Spleen (tissue), 7 donors: ENCODE data around the gene KIF25.

Experiments used
- CTCF ChIP-seq, 11 experiments: fragments of 200-600 bp in 7 of 11; fragments of 450-650 bp in 4 of 11; sonication (generic) in 4 of 11; IDR thresholded peaks in 8 of 11; conservative IDR thresholded peaks in 3 of 11; 1 replicate in 7 of 11; 2 replicates in 4 of 11; pipeline versions ENCODE4 v1.4.0 to v1.8.0; 2016 to 2021; ENCODE audit warnings: antibody characterized with exemption in 11 of 11, inconsistent platforms in 4 of 11, mild to moderate bottlenecking in 1 of 11
- POLR2AphosphoS5 ChIP-seq, 3 donors: sonication (generic); formaldehyde crosslinking; IDR thresholded peaks; one replicate each; pipeline ENCODE4 v1.5.1; 2017; ENCODE audit warnings: antibody characterized with exemption in 3 of 3
- donor health status: DM: no; HTN: no; CAD: no; lungs with moderate emphysema.
- donor health status: DM: no; HTN: no; CAD: no.
- donor health status: DM: no; HTN: no; CAD: no.

DNA sequence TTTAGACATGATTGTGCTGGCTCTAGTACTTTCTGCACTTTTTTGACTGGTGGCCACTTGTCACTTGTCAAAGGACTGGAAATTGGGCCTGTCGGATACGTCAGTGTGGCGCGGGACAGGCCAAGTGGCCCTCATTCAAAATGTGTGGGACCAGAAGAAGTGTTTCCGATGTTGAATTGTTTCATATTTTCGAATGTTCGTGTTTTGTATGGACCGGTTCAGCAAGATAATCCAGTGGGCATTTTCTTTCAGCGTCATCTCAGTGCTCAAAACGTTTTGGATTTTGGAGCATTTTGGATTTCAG, 3.5 kb downstream of the KIF25 start:
- TF ChIP-seq CTCF (IDR thresholded peaks at IDR 0.05 in 8 of 11, conservative IDR thresholded peaks at IDR 0.05 in 3 of 11) (no peak), POLR2AphosphoS5 (IDR thresholded peaks at IDR 0.05) (no peak)
